Lower leg skin (tissue), 4 donors: ENCODE results near the gene NPAS3. TPM values are rescaled to one million over a fixed set of nuclear protein-coding genes. Genes with fewer than 3 reads are reported as not detected.

Experiments used
- DNase-seq, 2 donors: peaks; one replicate each; pipeline ENCODE4 v3.0.0-alpha.2; 2019; ENCODE audit warnings: low spot score in 2 of 2
- H3K4me3 ChIP-seq: fragments of 200-600 bp; sonication (generic); 2 replicates; pipeline ENCODE4 v1.5.1; 2017; ENCODE audit warnings: mild to moderate bottlenecking, low read depth; ENCODE audit not compliant: poor library complexity, severe bottlenecking
- CTCF ChIP-seq, 3 donors: fragments of 450-650 bp; IDR thresholded peaks; one replicate each; pipeline ENCODE4 v1.5.1; 2016; ENCODE audit warnings: antibody characterized with exemption in 3 of 3, mild to moderate bottlenecking in 3 of 3, moderate library complexity in 2 of 3
- POLR2A ChIP-seq, 2 donors: fragments of 450-650 bp; IDR thresholded peaks; one replicate each; pipeline ENCODE4 v1.6.1; 2016 to 2017; ENCODE audit warnings: antibody characterized with exemption in 2 of 2, mild to moderate bottlenecking in 1 of 2, moderate library complexity in 1 of 2
- WGBS, 2 donors: methylation state at CpG; one replicate each; pipeline ENCODE4 v1.1.5; 2018; 5-methylcytosine and 5-hydroxymethylcytosine counted together
- intact Hi-C: fragments of 100-400 bp; cut with DNase I; formaldehyde crosslinking; loops from one replicate; pipeline ENCODE4 v1.15.0; 2023; ENCODE audit warnings: low total_unique reads
- total RNA-seq, 4 donors: library from RNA; depleted of rRNA; stranded (reverse); fragments of >200 nt; gene quantifications; one replicate each; pipeline ENCODE4 v1.1.0, GENCODE V29; 2016

NPAS3 gene
- total RNA-seq, 4 donors from 2014 or later = 0.25 to 0.29 TPM; not detected in 2

- no peak overlapping the region for H3K4me3 ChIP-seq
- intact Hi-C loops = no loop called here
- 95 to 96% methylated on average over 4 of the region's 4 CpGs for WGBS, 2 donors
- no peak for DNase-seq
- no peak for TF ChIP-seq POLR2A (IDR thresholded peaks at IDR 0.05)
These were observed 124.8 kb downstream of the NPAS3 start for GRCh38 chr14:33063521-33063920.

GRCh38 chr14:33065634-33066033 lies 127.0 kb downstream of the NPAS3 start:
- H3K4me3 ChIP-seq = no peak overlapping the region
- DNase-seq = no peak
- intact Hi-C loops = no loop called here
- TF ChIP-seq POLR2A (IDR thresholded peaks at IDR 0.05) (no peak), CTCF (IDR thresholded peaks at IDR 0.05) (no peak)

- H3K4me3 ChIP-seq = no peak overlapping the region
- DNase-seq = no peak
- 70 to 93% methylated on average over 3 of the region's 3 CpGs for WGBS, 2 donors
- intact Hi-C loops = no loop called here
- no peak for TF ChIP-seq POLR2A (IDR thresholded peaks at IDR 0.05)
These were observed 129.4 kb downstream of the NPAS3 start for GRCh38 chr14:33068040-33068439.

- DNase-seq = no peak
These were observed 129.9 kb downstream of the NPAS3 start for GRCh38 chr14:33068626-33069025.

GRCh38 chr14:33070475-33070874 lies 131.8 kb downstream of the NPAS3 start:
- 93 to 95% methylated on average over 5 of the region's 5 CpGs for WGBS, 2 donors
- H3K4me3 ChIP-seq = no peak overlapping the region
- DNase-seq = no peak
- intact Hi-C loops = no loop called here
- TF ChIP-seq CTCF (IDR thresholded peaks at IDR 0.05) (no peak), POLR2A (IDR thresholded peaks at IDR 0.05) (no peak)

More at GRCh38 chr14:33068626-33069025, 129.9 kb downstream of the NPAS3 start:
- intact Hi-C loops = no loop called here
- TF ChIP-seq CTCF (IDR thresholded peaks at IDR 0.05) (no peak), POLR2A (IDR thresholded peaks at IDR 0.05) (no peak)
- 91 to 93% methylated on average over 6 of the region's 6 CpGs for WGBS, 2 donors
- no peak overlapping the region for H3K4me3 ChIP-seq

GRCh38 chr14:33073023-33073422 lies 134.3 kb downstream of the NPAS3 start:
- no peak overlapping the region for H3K4me3 ChIP-seq
- no peak for DNase-seq
- TF ChIP-seq CTCF (IDR thresholded peaks at IDR 0.05) (no peak), POLR2A (IDR thresholded peaks at IDR 0.05) (no peak)
- 70 to 73% methylated on average over 1 of the region's 1 CpG for WGBS, 2 donors
- intact Hi-C loops = no loop called here

- 50 to 62% methylated on average over 1 of the region's 1 CpG for WGBS, 2 donors
- H3K4me3 ChIP-seq = no peak overlapping the region
- TF ChIP-seq CTCF (IDR thresholded peaks at IDR 0.05) = no peak
- no peak for TF ChIP-seq POLR2A (IDR thresholded peaks at IDR 0.05)
- intact Hi-C loops = no loop called here
- DNase-seq = no peak
These were observed 142.6 kb downstream of the NPAS3 start for GRCh38 chr14:33081259-33081658.
